Mesodermal cell (in vitro differentiated cells): Measurements from ENCODE around the gene FRMD8.

Source experiments
- H3K27ac ChIP-seq: 2 replicates; pipeline ENCODE4 v1.7.0; 2013; ENCODE audit warnings: mild to moderate bottlenecking, low read depth, low read length, moderate library complexity; ENCODE audit not compliant: severe bottlenecking
- H3K36me3 ChIP-seq: 2 replicates; pipeline ENCODE4 v1.7.1; 2013; ENCODE audit warnings: mild to moderate bottlenecking, low read length, moderate library complexity; ENCODE audit not compliant: control insufficient read depth, insufficient read depth
- H3K4me1 ChIP-seq: one replicate; pipeline ENCODE4 v1.7.1; 2013; ENCODE audit warnings: mild to moderate bottlenecking, low read length; ENCODE audit not compliant: insufficient read depth, control insufficient read depth, poor library complexity, severe bottlenecking
- H3K4me3 ChIP-seq: 2 replicates; pipeline ENCODE4 v1.7.0; 2013; ENCODE audit warnings: low read length, control low read depth, mild to moderate bottlenecking; ENCODE audit not compliant: insufficient read depth, poor library complexity, severe bottlenecking; ENCODE audit errors: extremely low read depth
- H3K9me3 ChIP-seq: 2 replicates; pipeline ENCODE4 v1.7.1; 2013; ENCODE audit warnings: mild to moderate bottlenecking, low read length, moderate library complexity; ENCODE audit not compliant: control insufficient read depth
- WGBS, 2 experiments: methylation state at CpG; one replicate each; pipeline ENCODE4 v1.1.5; 2013; ENCODE audit warnings: missing lambda C conversion rate in 2 of 2; ENCODE audit not compliant: insufficient coverage in 2 of 2; 5-methylcytosine and 5-hydroxymethylcytosine counted together

FRMD8 gene

GRCh38 chr11:65375012-65375411, 11.4 kb upstream of the FRMD8 start:
- Histone ChIP-seq H3K36me3 (no peaks in the 10 kb centered on the region), H3K9me3 (no peaks in the 10 kb centered on the region), H3K27ac (no peak overlapping the region), H3K4me3 (no peak overlapping the region), H3K4me1 (peaks cover 24% of the 10 kb centered on the region)
- WGBS, 2 experiments, result 95 to 96% methylated on average over 8 of the region's 8 CpGs

- Histone ChIP-seq H3K27ac (no peak overlapping the region), H3K36me3 (no peaks in the 10 kb centered on the region), H3K4me1 (peaks cover 19% of the 10 kb centered on the region), H3K4me3 (no peak overlapping the region), H3K9me3 (no peaks in the 10 kb centered on the region)
- 92 to 96% methylated on average over 15 to 16 of the region's 16 CpGs for WGBS, 2 experiments
Observed at GRCh38 chr11:65376138-65376713, 10.2 kb upstream of the FRMD8 start.

- H3K4me1 ChIP-seq, result peaks cover 17% of the 10 kb centered on the region
- H3K4me3 ChIP-seq, result no peak overlapping the region
- H3K36me3 ChIP-seq, result no peaks in the 10 kb centered on the region
- 85 to 90% methylated on average over 8 of the region's 8 CpGs for WGBS, 2 experiments
- H3K9me3 ChIP-seq, result no peaks in the 10 kb centered on the region
- H3K27ac ChIP-seq, result no peak overlapping the region
Observed at GRCh38 chr11:65377036-65377435, 9.4 kb upstream of the FRMD8 start.

GRCh38 chr11:65377777-65378176, 8.7 kb upstream of the FRMD8 start:
- WGBS, 2 experiments, result 95 to 100% methylated on average over 5 to 8 of the region's 8 CpGs
- no peak overlapping the region for H3K27ac ChIP-seq
- no peaks in the 10 kb centered on the region for H3K36me3 ChIP-seq
- H3K4me1 ChIP-seq, result peaks cover 19% of the 10 kb centered on the region
- no peak overlapping the region for H3K4me3 ChIP-seq
- no peaks in the 10 kb centered on the region for H3K9me3 ChIP-seq

- 93% methylated on average over 9 to 19 of the region's 19 CpGs for WGBS, 2 experiments
- Histone ChIP-seq H3K4me3 (no peak overlapping the region), H3K36me3 (no peaks in the 10 kb centered on the region), H3K9me3 (no peaks in the 10 kb centered on the region), H3K27ac (no peak overlapping the region), H3K4me1 (peaks cover 25% of the 10 kb centered on the region)
Observed at GRCh38 chr11:65378208-65378927, 8.1 kb upstream of the FRMD8 start.

- Histone ChIP-seq H3K4me1 (peaks cover 31% of the 10 kb centered on the region), H3K4me3 (no peak overlapping the region), H3K27ac (no peak overlapping the region), H3K9me3 (no peaks in the 10 kb centered on the region), H3K36me3 (no peaks in the 10 kb centered on the region)
- 87 to 94% methylated on average over 10 to 14 of the region's 14 CpGs for WGBS, 2 experiments
Observed at GRCh38 chr11:65378928-65379638, 7.4 kb upstream of the FRMD8 start.

GRCh38 chr11:65379698-65380459, 6.6 kb upstream of the FRMD8 start:
- Histone ChIP-seq H3K27ac (no peak overlapping the region), H3K9me3 (no peaks in the 10 kb centered on the region), H3K36me3 (no peaks in the 10 kb centered on the region), H3K4me3 (no peak overlapping the region), H3K4me1 (peaks cover 38% of the 10 kb centered on the region)
- 94 to 96% methylated on average over 10 to 12 of the region's 13 CpGs for WGBS, 2 experiments

GRCh38 chr11:65380460-65381119, 5.8 kb upstream of the FRMD8 start:
- Histone ChIP-seq H3K36me3 (no peaks in the 10 kb centered on the region), H3K27ac (peak overlapping the region; percentile 99), H3K9me3 (no peaks in the 10 kb centered on the region), H3K4me3 (no peak overlapping the region), H3K4me1 (peaks cover 40% of the 10 kb centered on the region)
- 96 to 98% methylated on average over 14 to 15 of the region's 16 CpGs for WGBS, 2 experiments

GRCh38 chr11:65381716-65382032, 4.8 kb upstream of the FRMD8 start:
- Histone ChIP-seq H3K27ac (peak overlapping the region; percentile 99), H3K9me3 (no peaks in the 10 kb centered on the region), H3K36me3 (no peaks in the 10 kb centered on the region), H3K4me3 (peak overlapping the region; percentile 21), H3K4me1 (peaks cover 41% of the 10 kb centered on the region)
- 20 to 21% methylated on average over 1 to 2 of the region's 6 CpGs for WGBS, 2 experiments

GRCh38 chr11:65382033-65382803, 4.2 kb upstream of the FRMD8 start, which contains the start of gene SLC25A45:
Gene SLC25A45, minus strand, starts transcription at chr11:65382646. Its CDS starts 695 bp downstream, at chr11:65381951.
- WGBS, 2 experiments, result 19 to 21% methylated on average over 17 to 23 of the region's 27 CpGs
- Histone ChIP-seq H3K27ac (peak within 1 kb of the TSS; percentile 99), H3K4me3 (peak within 1 kb of the TSS; percentile 21), H3K4me1 (peaks cover 39% of the 10 kb centered on the region), H3K9me3 (no peaks in the 10 kb centered on the region), H3K36me3 (no peaks in the 10 kb centered on the region)
